Aorta (tissue), 5 donors: ENCODE measurements around the gene CIAO3. TPM values are rescaled to one million over a fixed set of nuclear protein-coding genes. Genes with fewer than 3 reads are reported as not detected.

ENCODE experiments used
- ATAC-seq: fragments of 200-7000 bp; cut with Tn5 transposase; one replicate; pipeline ENCODE4 v1.9.1; 2022; ENCODE audit warnings: moderate library complexity; ENCODE audit not compliant: low FRiP score
- DNase-seq, 2 donors: peaks; one replicate each; pipeline ENCODE4 v3.0.0-alpha.2; 2020
- H3K27ac ChIP-seq, 2 donors: one replicate each; pipeline ENCODE4 v1.5.1; 2013; ENCODE audit warnings: low read length in 2 of 2, mild to moderate bottlenecking in 2 of 2, moderate library complexity in 2 of 2, control low read depth in 1 of 2, inconsistent platforms in 1 of 2, low read depth in 1 of 2
- H3K27me3 ChIP-seq, 2 donors: one replicate each; pipeline ENCODE4 v1.6.1; 2013; ENCODE audit warnings: control low read depth in 1 of 2, low read length in 1 of 2, mild to moderate bottlenecking in 1 of 2, moderate library complexity in 1 of 2; ENCODE audit not compliant: insufficient read depth in 2 of 2, control insufficient read depth in 1 of 2
- H3K36me3 ChIP-seq, 2 donors: one replicate each; pipeline ENCODE4 v1.6.1; 2013; ENCODE audit warnings: control low read depth in 1 of 2, low read length in 1 of 2, mild to moderate bottlenecking in 1 of 2; ENCODE audit not compliant: insufficient read depth in 2 of 2, control insufficient read depth in 1 of 2
- H3K4me1 ChIP-seq, 2 donors: one replicate each; pipeline ENCODE4 v1.6.1; 2013; ENCODE audit warnings: low read length in 2 of 2, control low read depth in 1 of 2, mild to moderate bottlenecking in 1 of 2, moderate library complexity in 1 of 2; ENCODE audit not compliant: insufficient read depth in 2 of 2, control insufficient read depth in 1 of 2
- H3K4me3 ChIP-seq, 2 donors: one replicate each; pipeline ENCODE4 v1.5.1; 2013; ENCODE audit warnings: low read length in 2 of 2, control low read depth in 1 of 2, mild to moderate bottlenecking in 1 of 2
- H3K9me3 ChIP-seq: one replicate; pipeline ENCODE4 v1.6.1; 2013; ENCODE audit warnings: mild to moderate bottlenecking, low read length; ENCODE audit not compliant: control insufficient read depth
- WGBS, 2 donors: extraction: QIAGEN DNeasy Blood & Tissue Kit; methylation state at CpG; one replicate each; pipeline ENCODE4 v1.1.7; 2013; 5-methylcytosine and 5-hydroxymethylcytosine counted together
- intact Hi-C, 2 donors: fragments of 100-400 bp; cut with DNase I; formaldehyde crosslinking; loops; one replicate each; pipeline versions ENCODE4 v1.14.2 to v1.15.0; 2022
- polyA plus RNA-seq, 2 donors: library from polyadenylated mRNA; stranded (reverse); fragments of 200-250 nt; gene quantifications; one replicate each; pipeline ENCODE4 v1.2.3, GENCODE V29; 2013
- total RNA-seq, 2 donors: library from RNA; stranded (reverse); fragmentation: NEBNext Ultra II Directional; extraction: Animal tissue kit (Norgen Biotek cat#: 25700); gene quantifications; one replicate each; pipeline ENCODE4 v1.2.1, GENCODE V29; 2021
- donor health status: healthy with polysubstance abuse.
- donor health status: Bipolar disorder and iron deficiency.
- donor health status: DM: no; HTN: no; CAD: no.
- donor health status: DM: no; HTN: no; CAD: no.
- donor health status: DM: yes; HTN: yes; CAD: no.

CIAO3 gene
- total and polyA plus RNA-seq, 4 donors: 12.4 to 35.9 (median 22.1) TPM

GRCh38 chr16:684071-684794 is 56.6 kb downstream of the CIAO3 start, which contains the start of gene JMJD8:
Gene JMJD8, minus strand, starts transcription at chr16:684334. Its CDS starts 15 bp downstream, at chr16:684319.
- H3K4me1 ChIP-seq: no peaks in the 10 kb centered on the region
- peak within 1 kb of the TSS; percentile 37 to 53 for H3K4me3 ChIP-seq
- peak; percentile 99 to 100 for DNase-seq
- 3 to 4% methylated on average over 66 to 91 of the region's 91 CpGs for WGBS, 2 donors
- peaks cover 0 to 5% of the 10 kb centered on the region in 2 donors for H3K36me3 ChIP-seq
- no peaks in the 10 kb centered on the region for H3K27me3 ChIP-seq
- peak within 1 kb of the TSS in 1 of 2 donors; percentile 28 for H3K27ac ChIP-seq
- intact Hi-C loops: no loop called here
- no peaks in the 10 kb centered on the region for H3K9me3 ChIP-seq
- peak; percentile 85 for ATAC-seq

GRCh38 chr16:683396-684070 is 57.3 kb downstream of the CIAO3 start:
- 16 to 20% methylated on average over 40 to 57 of the region's 57 CpGs for WGBS, 2 donors
- Histone ChIP-seq H3K27me3 (no peaks in the 10 kb centered on the region), H3K36me3 (peaks cover 0 to 5% of the 10 kb centered on the region in 2 donors)

GRCh38 chr16:682493-683395 is 58.1 kb downstream of the CIAO3 start:
- ATAC-seq: no peak
- intact Hi-C loops: no loop called here
- no peaks in the 10 kb centered on the region for H3K9me3 ChIP-seq
- WGBS, 2 donors: 82% methylated on average over 36 of the region's 36 CpGs
- H3K4me3 ChIP-seq: no peak overlapping the region
- H3K27me3 ChIP-seq: no peaks in the 10 kb centered on the region
- peaks cover 0 to 5% of the 10 kb centered on the region in 2 donors for H3K36me3 ChIP-seq
- no peak for DNase-seq
- H3K27ac ChIP-seq: no peak overlapping the region
- no peaks in the 10 kb centered on the region for H3K4me1 ChIP-seq

More at GRCh38 chr16:683396-684070, 57.3 kb downstream of the CIAO3 start:
- DNase-seq (no peak), ATAC-seq (no peak)
- Histone ChIP-seq H3K4me1 (no peaks in the 10 kb centered on the region), H3K27ac (no peak overlapping the region), H3K4me3 (peak overlapping the region; percentile 37 to 53), H3K9me3 (no peaks in the 10 kb centered on the region)
- intact Hi-C loops: no loop called here

GRCh38 chr16:681746-682427 is 58.9 kb downstream of the CIAO3 start:
- intact Hi-C loops: no loop called here
- WGBS, 2 donors: 76 to 78% methylated on average over 28 of the region's 28 CpGs
- ATAC-seq (no peak), DNase-seq (no peak)
- Histone ChIP-seq H3K27ac (no peak overlapping the region), H3K4me3 (no peak overlapping the region), H3K9me3 (no peaks in the 10 kb centered on the region), H3K36me3 (peaks cover 0 to 5% of the 10 kb centered on the region in 2 donors), H3K4me1 (no peaks in the 10 kb centered on the region), H3K27me3 (no peaks in the 10 kb centered on the region)

DNA sequence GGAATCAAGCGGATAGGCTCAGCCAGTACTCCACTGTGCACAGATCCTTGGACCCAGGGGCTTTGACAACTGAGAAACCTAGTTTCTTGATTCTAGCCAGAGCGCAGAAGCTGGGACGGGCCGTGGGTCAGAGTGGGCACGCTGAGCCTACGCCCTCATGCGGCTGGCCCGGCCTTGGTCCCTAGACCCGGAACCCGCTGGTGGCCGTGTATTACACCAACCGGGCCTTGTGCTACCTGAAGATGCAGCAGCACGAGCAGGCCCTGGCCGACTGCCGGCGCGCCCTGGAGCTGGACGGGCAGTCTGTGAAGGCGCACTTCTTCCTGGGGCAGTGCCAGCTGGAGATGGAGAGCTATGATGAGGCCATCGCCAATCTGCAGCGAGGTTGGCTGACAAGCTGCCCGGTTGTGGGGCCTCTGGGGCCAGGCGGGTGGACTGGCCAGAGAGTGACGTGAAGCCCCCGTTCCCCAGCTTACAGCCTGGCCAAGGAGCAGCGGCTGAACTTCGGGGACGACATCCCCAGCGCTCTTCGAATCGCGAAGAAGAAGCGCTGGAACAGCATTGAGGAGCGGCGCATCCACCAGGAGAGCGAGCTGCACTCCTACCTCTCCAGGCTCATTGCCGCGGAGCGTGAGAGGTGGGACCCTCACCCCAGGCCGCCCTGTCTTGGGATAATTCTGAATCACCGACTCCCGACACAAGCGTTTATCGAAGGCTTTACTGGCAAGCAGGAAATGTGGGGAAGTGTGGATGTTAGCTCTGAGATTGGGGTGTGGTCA is 59.6 kb downstream of the CIAO3 start:
- Histone ChIP-seq H3K9me3 (no peaks in the 10 kb centered on the region), H3K27me3 (no peaks in the 10 kb centered on the region), H3K4me3 (peak overlapping the region; percentile 67 to 73), H3K27ac (no peak overlapping the region), H3K36me3 (peaks cover 0 to 5% of the 10 kb centered on the region in 2 donors), H3K4me1 (no peaks in the 10 kb centered on the region)
- intact Hi-C loops: no loop called here
- WGBS, 2 donors: 42% methylated on average over 44 of the region's 44 CpGs
- ATAC-seq (no peak), DNase-seq (no peak)

DNA sequence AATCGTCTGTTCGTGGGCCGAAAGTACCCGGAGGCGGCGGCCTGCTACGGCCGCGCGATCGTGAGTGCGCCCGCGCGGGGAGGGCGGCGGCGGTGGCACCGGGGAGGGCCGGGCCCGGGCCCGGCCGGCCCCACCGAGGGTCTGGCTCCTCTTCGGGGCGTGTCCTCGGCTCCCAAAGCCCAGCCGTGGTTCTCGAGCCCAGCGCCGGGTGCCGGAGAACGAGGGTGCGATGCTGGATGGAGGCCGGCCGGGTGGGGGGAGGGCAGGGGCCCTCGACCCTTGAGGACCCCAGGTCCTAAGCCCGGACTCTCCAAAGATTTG is 60.2 kb downstream of the CIAO3 start:
- H3K36me3 ChIP-seq: peaks cover 0 to 5% of the 10 kb centered on the region in 2 donors
- H3K27me3 ChIP-seq: no peaks in the 10 kb centered on the region
- no peaks in the 10 kb centered on the region for H3K4me1 ChIP-seq

DNA sequence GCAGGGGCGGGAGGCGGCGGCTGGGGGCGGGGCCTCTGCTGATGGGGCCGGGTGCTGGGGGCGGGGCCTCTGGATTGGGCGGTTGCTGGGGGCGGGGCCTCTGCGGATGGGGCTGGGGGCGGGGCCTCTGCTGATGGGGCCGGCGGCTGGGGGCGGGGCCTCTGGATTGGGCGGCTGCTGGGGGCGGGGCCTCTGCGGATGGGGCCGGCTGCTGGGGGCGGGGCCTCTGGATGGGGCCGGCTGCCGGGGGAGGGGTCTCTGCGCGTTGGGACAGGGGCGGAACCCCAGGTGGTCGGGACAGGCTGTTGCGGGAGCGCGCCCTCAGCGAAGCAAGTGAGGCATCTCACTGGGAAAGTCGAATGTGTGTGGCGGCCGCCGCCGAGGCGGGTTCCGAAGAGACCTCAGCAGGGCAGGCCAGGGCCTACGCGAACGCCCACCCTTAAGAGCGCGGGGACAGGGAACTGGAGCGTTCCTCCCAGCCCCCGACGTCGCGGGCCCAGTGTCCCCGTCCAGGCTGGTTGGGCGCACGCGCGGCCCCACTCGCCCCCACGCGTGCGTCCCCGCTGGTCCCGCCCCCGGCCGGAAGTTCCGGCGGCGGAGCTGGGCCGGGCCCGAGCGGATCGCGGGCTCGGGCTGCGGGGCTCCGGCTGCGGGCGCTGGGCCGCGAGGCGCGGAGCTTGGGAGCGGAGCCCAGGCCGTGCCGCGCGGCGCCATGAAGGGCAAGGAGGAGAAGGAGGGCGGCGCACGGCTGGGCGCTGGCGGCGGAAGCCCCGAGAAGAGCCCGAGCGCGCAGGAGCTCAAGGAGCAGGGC is 60.8 kb downstream of the CIAO3 start, which contains the start of gene STUB1:
Gene STUB1, plus strand, starts transcription at position 597 of the 811 bp plus-strand sequence. Its CDS starts 116 bp downstream, at position 713.
- peaks cover 0 to 5% of the 10 kb centered on the region in 2 donors for H3K36me3 ChIP-seq
- H3K4me1 ChIP-seq: no peaks in the 10 kb centered on the region
- no peaks in the 10 kb centered on the region for H3K9me3 ChIP-seq
- ATAC-seq (peak; percentile 83), DNase-seq (peak; percentile 90 to 96)
- H3K4me3 ChIP-seq: peak within 1 kb of the TSS; percentile 67 to 73
- no peaks in the 10 kb centered on the region for H3K27me3 ChIP-seq
- peak within 1 kb of the TSS in 1 of 2 donors; percentile 80 for H3K27ac ChIP-seq
- intact Hi-C loops: no loop called here
- 1% methylated on average over 66 to 91 of the region's 91 CpGs for WGBS, 2 donors

More for the DNA sequence above, 60.2 kb downstream of the CIAO3 start:
- Histone ChIP-seq H3K27ac (peak overlapping the region in 1 of 2 donors; percentile 19), H3K4me3 (peak overlapping the region; percentile 67 to 73), H3K9me3 (no peaks in the 10 kb centered on the region)
- WGBS, 2 donors: 0 to 1% methylated on average over 33 to 38 of the region's 38 CpGs
- DNase-seq (no peak), ATAC-seq (no peak)
- intact Hi-C loops: no loop called here
